ENCODE measurements around the gene TRIP6. TPM values are rescaled to one million over a fixed set of nuclear protein-coding genes. Genes with fewer than 3 reads are reported as not detected.

TRIP6 gene
- total and polyA plus RNA-seq, 2 of the 8 experiments (the other 6 are each of a cell fraction or from before 2014, with no cell fraction given) = 88.4 to 103 TPM

GRCh38 chr7:100878013-100878412 lies 10.8 kb downstream of the TRIP6 start (continued):
- no peak for TF ChIP-seq CHD7 (IDR thresholded peaks at IDR 0.05; ENCODE audit: insufficient replicate concordance, low read length)
- no peak for TF ChIP-seq EP300 (IDR thresholded peaks at IDR 0.05; ENCODE audit: borderline replicate concordance in 1 of 2, low read depth in 2 of 2, low read length in 2 of 2)
- no peak for TF ChIP-seq CBX8 (IDR thresholded peaks at IDR 0.05; ENCODE audit: borderline replicate concordance, low read depth, low read length)
- TF ChIP-seq KDM5A (IDR thresholded peaks at IDR 0.05; ENCODE audit: low read length) = no peak
- TF ChIP-seq, protein P1, sequence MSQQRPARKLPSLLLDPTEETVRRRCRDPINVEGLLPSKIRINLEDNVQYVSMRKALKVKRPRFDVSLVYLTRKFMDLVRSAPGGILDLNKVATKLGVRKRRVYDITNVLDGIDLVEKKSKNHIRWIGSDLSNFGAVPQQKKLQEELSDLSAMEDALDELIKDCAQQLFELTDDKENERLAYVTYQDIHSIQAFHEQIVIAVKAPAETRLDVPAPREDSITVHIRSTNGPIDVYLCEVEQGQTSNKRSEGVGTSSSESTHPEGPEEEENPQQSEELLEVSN (IDR thresholded peaks at IDR 0.05) = no peak
- no peak for TF ChIP-seq NRF1 (IDR thresholded peaks at IDR 0.05; ENCODE audit: low read depth, low read length)
- no peak for TF ChIP-seq SP4 (IDR thresholded peaks at IDR 0.05; ENCODE audit: low read length)
- no peak for TF ChIP-seq CEBPB (IDR thresholded peaks at IDR 0.05; ENCODE audit: low read depth, low read length)
- no peak for TF ChIP-seq SIX5 (IDR thresholded peaks at IDR 0.05; ENCODE audit: low read depth, low read length)
- no peak for TF ChIP-seq GABPA (IDR thresholded peaks at IDR 0.05; ENCODE audit: borderline replicate concordance, insufficient read depth, low read length)
- TF ChIP-seq SIRT6 (IDR thresholded peaks at IDR 0.05; ENCODE audit: low read length) = no peak
- no peak for TF ChIP-seq SAP30 (IDR thresholded peaks at IDR 0.05; ENCODE audit: insufficient read depth, insufficient replicate concordance, low read length)
